NCI-H510A (cell line): ENCODE results near the gene GDPD5.

Experiments used
- DNase-seq: peaks from one replicate; lab custom pipeline; 2025; lab: John Stamatoyannopoulos, UW

GDPD5 gene

DNA sequence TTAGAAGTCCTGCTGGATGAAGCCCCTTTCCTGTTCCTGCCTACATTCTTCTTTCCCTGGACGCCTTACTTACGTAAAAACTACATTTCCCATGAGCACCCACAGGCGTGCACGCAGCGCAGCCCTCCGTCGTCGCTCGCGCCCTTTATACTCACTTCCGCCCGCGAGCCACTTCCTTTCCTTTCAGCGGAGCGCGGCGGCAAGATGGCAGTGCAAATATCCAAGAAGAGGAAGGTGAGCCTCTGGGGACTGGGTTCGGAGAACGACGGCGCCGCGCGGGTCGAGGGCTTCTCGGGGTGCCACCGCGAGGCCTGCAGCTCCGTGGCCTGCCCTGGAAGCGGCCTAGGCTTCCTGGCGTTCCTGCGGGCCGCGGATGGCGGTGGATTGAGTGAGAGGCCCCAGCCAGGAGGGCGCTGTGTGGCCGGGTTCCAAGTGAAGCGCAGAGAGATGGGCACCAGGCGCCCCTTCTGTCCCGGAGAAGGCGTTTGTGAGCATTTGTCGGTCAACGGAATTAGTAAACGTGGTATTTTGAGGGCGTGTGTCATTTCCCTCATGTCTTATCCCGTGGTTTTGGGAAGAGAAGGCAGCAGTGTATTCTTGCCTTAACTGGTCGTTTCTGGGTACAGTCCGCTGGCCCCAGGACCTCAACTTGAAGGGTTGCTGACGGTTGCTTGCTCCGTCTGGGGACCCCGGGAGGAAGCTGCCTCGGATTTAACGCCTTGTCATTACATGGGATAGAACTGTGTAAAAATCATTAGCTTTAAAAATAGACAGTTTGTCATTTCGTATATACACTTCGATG, 126.2 kb downstream of the GDPD5 start, which contains the start of gene RPS3:
RPS3 (plus strand) TSS at position 175 of the 802 bp plus-strand sequence; CDS start at position 205, 30 bp downstream.
- peak; percentile 93 for DNase-seq

DNA sequence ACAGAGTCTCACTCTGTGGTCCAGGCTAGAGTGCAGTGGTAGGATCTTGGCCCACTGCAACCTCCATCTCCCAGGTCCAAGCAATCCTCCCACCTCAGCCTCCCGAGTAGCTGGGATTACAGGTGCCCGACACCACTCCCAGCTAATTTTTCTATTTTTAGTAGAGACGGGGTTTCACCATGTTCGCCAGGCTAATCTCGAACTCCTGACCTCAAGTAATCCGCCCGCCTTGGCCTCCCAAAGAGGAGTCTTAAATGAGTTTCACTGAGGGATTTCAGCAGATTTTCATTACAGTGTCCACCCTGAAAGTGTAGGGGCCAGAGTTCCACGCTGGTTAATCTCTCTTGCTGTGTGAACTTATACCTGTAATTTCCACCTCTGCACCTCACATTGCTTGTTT, 126.8 kb downstream of the GDPD5 start:
- DNase-seq, result no peak

DNA sequence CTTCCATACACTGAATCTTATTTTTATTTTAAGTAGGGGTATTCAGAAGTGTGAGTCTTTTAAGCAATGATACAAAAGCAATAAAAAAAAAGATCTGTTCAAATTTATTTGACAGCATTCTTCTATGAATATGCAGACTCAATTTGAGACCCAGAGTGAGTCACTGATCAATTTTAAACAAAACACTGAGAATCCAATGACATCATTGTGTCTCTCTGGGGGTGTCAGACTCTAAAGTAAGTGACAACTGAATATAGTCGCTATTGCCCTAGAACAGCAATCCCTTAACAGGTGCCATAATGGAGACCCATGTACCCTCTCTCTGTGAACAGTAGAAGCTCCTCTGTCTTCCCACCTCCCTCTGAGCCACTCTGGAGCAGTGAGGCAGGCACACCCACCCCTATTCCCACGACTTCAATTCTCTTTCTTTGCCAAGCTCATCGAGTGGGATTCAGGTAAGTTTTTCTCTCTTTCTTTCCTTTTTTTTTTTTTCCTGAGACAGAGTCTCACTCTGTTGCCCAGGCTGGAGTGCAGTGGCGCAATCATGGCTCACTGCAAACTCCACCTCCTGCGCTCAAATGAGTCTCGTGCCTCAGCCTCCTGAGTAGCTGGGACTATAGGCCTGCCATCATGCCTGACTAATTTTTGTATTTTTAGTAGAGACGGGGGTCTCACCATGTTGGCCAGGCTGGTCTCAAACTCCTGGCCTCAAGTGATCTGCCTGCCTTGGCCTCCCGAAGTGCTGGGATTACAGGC, 131.5 kb downstream of the GDPD5 start:
- no peak for DNase-seq

DNA sequence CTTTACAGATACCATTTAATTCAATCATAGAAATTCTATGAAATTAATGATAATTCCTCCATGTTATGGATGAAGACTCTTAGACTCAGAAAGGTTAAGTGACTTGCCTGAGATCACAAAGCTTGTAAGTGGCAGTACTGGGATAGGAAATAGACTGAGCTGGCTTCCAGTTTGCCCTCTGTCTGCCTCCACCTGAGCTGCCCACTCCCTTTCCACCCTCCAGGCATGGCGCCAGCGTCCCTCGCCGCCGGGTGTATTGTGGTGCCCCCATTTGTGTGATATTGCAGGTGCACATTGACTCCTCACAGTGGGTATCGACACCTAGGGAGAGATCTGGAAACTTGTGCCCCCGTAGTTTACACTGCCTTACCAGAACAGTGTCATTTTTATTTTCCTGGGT, 135.8 kb downstream of the GDPD5 start:
- DNase-seq, result no peak

DNA sequence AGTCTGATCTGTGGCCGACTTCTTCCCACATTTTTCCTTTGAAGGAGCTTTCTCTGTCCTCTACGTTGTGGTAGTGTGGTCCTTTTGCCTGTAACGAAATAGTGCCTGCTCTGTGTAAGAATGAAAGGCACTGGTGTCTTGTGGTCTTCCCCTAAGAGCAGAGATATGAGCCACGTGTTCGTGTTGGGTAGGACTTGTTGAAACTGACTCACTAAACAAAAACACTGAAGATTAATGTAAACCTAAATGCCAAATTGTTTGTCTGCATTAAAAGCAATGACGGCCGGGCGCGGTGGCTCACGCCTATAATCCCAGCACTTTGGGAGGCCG, 136.5 kb downstream of the GDPD5 start:
- no peak for DNase-seq

DNA sequence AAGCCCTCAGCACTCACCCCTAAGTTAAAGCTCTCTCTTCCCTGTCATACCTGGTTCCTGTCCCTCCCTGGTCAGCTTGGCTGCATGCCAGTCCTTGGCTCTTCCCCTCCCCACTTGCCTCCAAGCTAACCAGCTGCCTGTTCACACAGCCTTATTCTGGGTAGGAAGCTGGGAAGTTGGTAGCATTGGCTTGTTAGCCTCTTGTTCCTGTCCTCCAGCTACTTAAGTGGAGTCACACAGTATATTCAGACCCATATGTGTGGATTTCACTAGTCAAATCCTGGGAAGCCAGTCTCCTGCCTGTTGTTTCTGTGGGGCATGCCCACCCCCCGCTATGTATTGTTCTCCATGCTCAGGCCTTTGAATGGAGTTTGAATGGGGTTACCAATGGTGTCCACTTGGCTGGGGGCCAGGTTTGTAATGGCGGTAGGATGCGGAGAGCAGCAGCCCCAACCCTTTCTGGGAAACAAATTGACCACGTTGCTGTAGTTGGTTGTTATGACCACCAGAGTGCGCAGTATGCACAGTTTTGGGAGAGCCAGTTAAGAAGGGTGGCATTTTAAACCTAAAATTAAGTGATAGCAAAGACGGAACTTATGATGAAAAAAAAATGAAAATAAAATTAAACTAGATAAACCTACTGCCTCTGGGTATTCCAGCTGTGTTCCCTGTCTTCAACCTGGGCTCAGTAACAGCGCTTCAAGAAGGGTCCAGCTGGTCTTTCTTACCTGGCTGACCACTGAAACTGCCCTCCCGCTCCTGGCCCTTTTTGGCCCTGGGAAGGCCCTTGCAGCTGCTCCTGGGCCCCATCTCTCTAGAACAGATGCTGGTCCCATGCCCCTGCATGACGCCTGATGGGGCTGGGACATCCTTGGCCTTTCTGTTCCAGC, 137.1 kb downstream of the GDPD5 start:
- peak; percentile 72 for DNase-seq

DNA sequence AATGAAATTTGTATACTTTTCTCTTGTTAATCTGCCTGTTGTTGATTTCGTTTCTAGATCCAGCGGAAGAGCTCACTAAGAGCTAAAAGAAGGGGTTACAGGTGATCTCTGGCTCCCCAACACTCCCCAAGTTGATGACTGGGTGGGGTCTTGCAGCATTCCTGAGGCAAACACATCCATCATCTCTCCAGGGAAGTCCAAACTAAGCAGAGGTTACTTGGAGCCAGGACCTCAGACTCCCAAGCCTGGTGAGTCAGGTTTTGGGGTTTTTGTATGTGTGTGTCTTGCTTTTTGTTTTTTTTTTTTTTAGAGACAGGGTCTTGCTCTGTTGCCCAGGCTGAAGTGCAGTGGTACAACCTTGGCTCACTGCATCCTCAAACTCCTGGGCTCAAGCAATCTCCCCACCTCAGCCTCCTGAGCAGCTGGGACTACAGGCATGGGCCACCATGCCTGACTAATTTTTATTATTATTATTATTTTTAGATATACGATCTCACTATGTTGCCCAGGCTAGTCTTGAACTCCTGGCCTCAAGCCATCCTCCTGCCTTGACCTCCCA, 137.9 kb downstream of the GDPD5 start:
- DNase-seq, result no peak

DNA sequence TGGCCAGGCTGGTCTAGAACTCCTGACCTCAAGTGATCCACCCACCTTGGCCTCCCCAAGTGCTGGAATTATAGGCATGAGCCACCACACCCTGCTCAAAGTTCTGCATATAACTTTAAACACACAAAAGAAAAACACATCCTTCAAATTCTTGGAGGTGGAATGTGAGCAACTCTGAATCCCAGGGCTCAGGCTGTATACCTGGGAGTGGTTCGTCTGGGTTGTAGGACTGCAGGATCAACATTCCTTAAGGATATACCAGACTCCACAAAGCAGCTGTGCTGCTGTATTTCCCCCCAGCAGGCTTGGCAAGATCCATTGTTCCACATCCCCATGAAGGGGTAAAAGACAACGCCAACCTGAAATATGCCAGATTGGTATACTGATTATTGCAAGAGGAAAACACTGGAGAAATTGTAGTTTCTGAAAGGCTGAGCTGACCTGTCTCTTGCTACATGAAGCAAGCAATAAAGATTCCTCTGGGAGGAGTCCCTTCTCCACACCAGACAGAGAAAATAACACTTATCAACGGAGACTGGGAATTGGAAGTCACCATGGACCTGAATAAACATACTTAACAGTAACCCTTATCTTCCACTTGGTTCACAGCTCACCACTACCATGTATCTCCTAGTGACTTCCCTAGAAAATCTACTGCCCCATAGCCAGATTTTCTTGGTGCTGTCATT, 138.7 kb downstream of the GDPD5 start:
- no peak for DNase-seq
